Body of pancreas (tissue), 4 donors: ENCODE measurements around the gene GRIP1.

ENCODE experiments used
- CTCF ChIP-seq, 7 experiments: fragments of 450-650 bp in 4 of 7; fragments of 200-600 bp in 3 of 7; sonication (generic) in 3 of 7; IDR thresholded peaks; one replicate each; pipeline ENCODE4 v1.5.1; 2016 to 2019; ENCODE audit warnings: antibody characterized with exemption in 7 of 7
- POLR2A ChIP-seq, 3 donors: fragments of 450-650 bp; IDR thresholded peaks; one replicate each; pipeline ENCODE4 v1.6.1; 2016; ENCODE audit warnings: antibody characterized with exemption in 3 of 3, mild to moderate bottlenecking in 2 of 3

GRCh38 chr12:66453120-66453519 lies 225.8 kb downstream of the GRIP1 start:
- TF ChIP-seq CTCF (IDR thresholded peaks at IDR 0.05) (no peak), POLR2A (IDR thresholded peaks at IDR 0.05) (no peak)
